ENCODE data around the gene LDLRAD4. TPM values are rescaled to one million over a fixed set of nuclear protein-coding genes. Genes with fewer than 3 reads are reported as not detected.

Gene LDLRAD4
- total and polyA plus RNA-seq, 9 of the 15 experiments (the other 6 are each of a cell fraction or from before 2014, with no cell fraction given) = 0.01 TPM; not detected in 8

- CTCF ChIA-PET (ENCODE audit: low intra/inter-chr PET ratio) = no interaction called here
- in situ Hi-C loops (cut with MboI) = loop anchor here (10.0 kb wide), 1 partner anchor 1108 kb away; no protein-coding TSS in a partner anchor
These were observed 308.0 kb downstream of the LDLRAD4 start for GRCh38 chr18:13526519-13526918.

More at GRCh38 chr18:13526519-13526918, 308.0 kb downstream of the LDLRAD4 start:
- no peaks in the 10 kb centered on the region for H3K79me2 ChIP-seq (ENCODE audit: control insufficient read depth, insufficient read depth, low read length)
- H4K20me1 ChIP-seq (replicated peaks; ENCODE audit: control insufficient read depth, insufficient read depth, low read length) = no peaks in the 10 kb centered on the region
- ATAC-seq = no peak
- FAIRE-seq = no peak
- DNase-seq (ENCODE audit: extremely low read depth in 1 of 4, low spot score in 3 of 4) = no peak
- no peaks in the 10 kb centered on the region for H3K9me1 ChIP-seq (ENCODE audit: control insufficient read depth, insufficient read depth, low read length)
- H2AFZ ChIP-seq (ENCODE audit: low read depth, low read length) = no peak overlapping the region
- no peak overlapping the region for H3K27ac ChIP-seq (ENCODE audit: extremely low read depth, low read depth, low read length)
- no peaks in the 10 kb centered on the region for H3K36me3 ChIP-seq (ENCODE audit: control insufficient read depth, insufficient read depth, low read length)
- H3K4me2 ChIP-seq (ENCODE audit: insufficient read depth, low read length) = no peak overlapping the region
- intact Hi-C loops (cut with micrococcal nuclease) = loop anchor here (5.0 to 10.0 kb wide), 2 partner anchors 34 to 62 kb away; no protein-coding TSS in a partner anchor
- no peaks in the 10 kb centered on the region for H3K4me1 ChIP-seq (replicated peaks in 1 of 2; ENCODE audit: control insufficient read depth in 2 of 2, insufficient read depth in 2 of 2, low read length in 2 of 2)
- H3K27me3 ChIP-seq (ENCODE audit: control insufficient read depth in 2 of 2, insufficient read depth in 2 of 2, low read length in 2 of 2) = peaks cover 0 to 19% of the 10 kb centered on the region in 2 experiments; a peak in 3 of 5 replicates
- no peak overlapping the region for H3K4me3 ChIP-seq
- TF ChIP-seq THRB (CRISPR knock-in tag; conservative IDR thresholded peaks at IDR 0.05) (no peak), ZBTB8A (IDR thresholded peaks at IDR 0.05; ENCODE audit: partially characterized antibody) (no peak), HMGN3 (IDR thresholded peaks at IDR 0.05; ENCODE audit: borderline replicate concordance, extremely low read depth, insufficient read length, low read depth, low read length) (no peak), HDAC1 (IDR thresholded peaks at IDR 0.05) (no peak), E2F8 (IDR thresholded peaks at IDR 0.05; ENCODE audit: low read depth, partially characterized antibody) (no peak), ZNF507 (tag; conservative IDR thresholded peaks at IDR 0.05) (no peak), ZNF561 (CRISPR knock-in tag; conservative IDR thresholded peaks at IDR 0.05) (no peak), TFAP4 (CRISPR knock-in tag; IDR thresholded peaks at IDR 0.05; ENCODE audit: borderline replicate concordance) (no peak), SMAD4 (CRISPR knock-in tag; conservative IDR thresholded peaks at IDR 0.05) (no peak), ZNF79 (CRISPR knock-in tag; IDR thresholded peaks at IDR 0.05; ENCODE audit: low read depth) (no peak), CEBPB (tag; IDR thresholded peaks at IDR 0.05) (no peak)
- no peak overlapping the region for H3K9ac ChIP-seq (ENCODE audit: insufficient read depth in 1 of 2, low read depth in 2 of 2, low read length in 2 of 2)
- BruUV-seq (replicated peaks) = no TSS peak
- 0% methylated on average over 4 of the region's 4 CpGs for WGBS (ENCODE audit: insufficient coverage, low coverage, missing lambda C conversion rate)
- H3K9me3 ChIP-seq (replicated peaks; ENCODE audit: control insufficient read depth, insufficient read depth, low read depth, low read length) = no peaks in the 10 kb centered on the region
- POLR2A ChIA-PET = interaction anchor here (0.8 kb wide), 1 partner anchor 9 kb away, joined by 3 read pairs; no protein-coding TSS in a partner anchor

Measured in K562 (cell line).